Retinal pigment epithelial cell (primary cell): ENCODE data around the gene PPARG.

ENCODE experiments used
- DNase-seq: peaks from one replicate; pipeline ENCODE4 v3.0.0-alpha.2; 2010; ENCODE audit warnings: low read depth
- H3K4me3 ChIP-seq: 2 replicates; pipeline ENCODE4 v1.5.1; 2011; ENCODE audit warnings: mild to moderate bottlenecking, low read length, control low read depth, moderate library complexity
- CTCF ChIP-seq: conservative IDR thresholded peaks from 2 replicates; pipeline ENCODE4 v1.5.1; 2011; ENCODE audit warnings: low read depth, low read length, control low read depth, inconsistent platforms

PPARG gene

GRCh38 chr3:12436514-12437220 is 147.8 kb downstream of the PPARG start:
- TF ChIP-seq CTCF: no peak
- no peak for DNase-seq
- H3K4me3 ChIP-seq: no peak overlapping the region

- no peak for TF ChIP-seq CTCF
- DNase-seq: no peak
- no peak overlapping the region for H3K4me3 ChIP-seq
These were observed 148.3 kb downstream of the PPARG start for GRCh38 chr3:12437221-12437605.

- H3K4me3 ChIP-seq: no peak overlapping the region
- no peak for TF ChIP-seq CTCF
- no peak for DNase-seq
These were observed 149.0 kb downstream of the PPARG start for GRCh38 chr3:12437861-12438260.

- TF ChIP-seq CTCF: no peak
- no peak for DNase-seq
These were observed 149.4 kb downstream of the PPARG start for GRCh38 chr3:12438318-12438717.

GRCh38 chr3:12439161-12439940 is 150.5 kb downstream of the PPARG start:
- no peak for TF ChIP-seq CTCF
- no peak overlapping the region for H3K4me3 ChIP-seq
- DNase-seq: no peak

More at GRCh38 chr3:12438318-12438717, 149.4 kb downstream of the PPARG start:
- no peak overlapping the region for H3K4me3 ChIP-seq

GRCh38 chr3:12440927-12441714 is 152.3 kb downstream of the PPARG start:
- DNase-seq: no peak
- no peak overlapping the region for H3K4me3 ChIP-seq
- no peak for TF ChIP-seq CTCF
